GM21360 (cell line): ENCODE measurements around the gene ADPGK.
"Not testable (repeated sequence)": the region's sequence is repeated elsewhere in the genome, so short reads cannot be mapped to it uniquely, and the experiment has no call there.

Experiments
- ATAC-seq: cut with Tn5 transposase; IDR thresholded peaks from one replicate; pipeline ENCODE4 v1.9.1; 2021; ENCODE audit warnings: mild to moderate bottlenecking, moderate library complexity; ENCODE audit not compliant: unreplicated experiment

ADPGK gene

GRCh38 chr15:72783640-72784455, at the start of gene ADPGK:
Gene ADPGK (minus strand): TSS chr15:72783758. CDS start chr15:72783691, 67 bp downstream.
- ATAC-seq: peak; percentile 66

DNA sequence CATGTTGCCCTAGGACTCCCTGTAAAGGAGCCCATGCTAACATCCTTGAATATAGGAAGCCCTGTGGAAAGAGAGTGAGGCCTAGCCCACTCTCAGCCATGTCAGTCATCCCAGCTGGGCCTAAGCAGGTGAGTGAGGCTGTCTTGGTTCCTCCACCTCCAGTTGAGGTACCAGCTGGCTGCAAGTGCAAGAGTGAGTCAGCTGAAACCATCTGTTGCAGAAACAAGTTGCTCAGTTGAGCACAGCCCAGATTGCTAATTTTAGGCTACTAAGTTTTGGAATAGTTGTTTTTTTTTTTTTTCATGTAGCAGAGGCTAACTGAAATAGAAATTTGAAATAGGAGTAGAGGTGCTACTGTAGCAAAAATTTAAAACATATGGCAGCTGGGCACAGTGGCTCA, 43.7 kb upstream of the ADPGK start:
- ATAC-seq: no peak

DNA sequence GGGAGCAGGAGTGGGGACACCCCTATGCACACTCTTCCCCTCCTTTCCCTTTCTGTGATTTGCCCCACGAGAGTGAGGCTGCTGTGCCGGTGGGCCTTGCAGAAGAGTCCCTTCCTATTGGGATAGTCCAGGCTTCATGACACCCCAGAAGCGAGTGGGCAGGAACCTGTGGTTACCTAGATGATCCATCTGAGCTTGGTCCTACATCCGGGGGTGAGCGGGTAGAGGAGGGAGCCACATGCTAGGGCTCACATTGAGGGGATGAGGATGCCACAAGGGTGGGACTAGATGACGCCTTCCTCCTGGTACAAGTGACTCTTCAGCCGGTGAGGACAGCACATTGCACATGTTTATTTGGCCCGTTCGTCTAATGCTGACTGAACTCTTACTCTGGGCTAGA, 43.1 kb upstream of the ADPGK start:
- no peak for ATAC-seq

- no peak for ATAC-seq
Observed at GRCh38 chr15:72825829-72826228, 42.3 kb upstream of the ADPGK start.

- ATAC-seq: no peak
Observed at GRCh38 chr15:72824781-72825180, 41.2 kb upstream of the ADPGK start.

- ATAC-seq: no peak
Observed at GRCh38 chr15:72824112-72824511, 40.6 kb upstream of the ADPGK start.

GRCh38 chr15:72820278-72820677, 36.7 kb upstream of the ADPGK start:
- ATAC-seq: no peak

GRCh38 chr15:72818632-72819031, 35.1 kb upstream of the ADPGK start:
- ATAC-seq: no peak

DNA sequence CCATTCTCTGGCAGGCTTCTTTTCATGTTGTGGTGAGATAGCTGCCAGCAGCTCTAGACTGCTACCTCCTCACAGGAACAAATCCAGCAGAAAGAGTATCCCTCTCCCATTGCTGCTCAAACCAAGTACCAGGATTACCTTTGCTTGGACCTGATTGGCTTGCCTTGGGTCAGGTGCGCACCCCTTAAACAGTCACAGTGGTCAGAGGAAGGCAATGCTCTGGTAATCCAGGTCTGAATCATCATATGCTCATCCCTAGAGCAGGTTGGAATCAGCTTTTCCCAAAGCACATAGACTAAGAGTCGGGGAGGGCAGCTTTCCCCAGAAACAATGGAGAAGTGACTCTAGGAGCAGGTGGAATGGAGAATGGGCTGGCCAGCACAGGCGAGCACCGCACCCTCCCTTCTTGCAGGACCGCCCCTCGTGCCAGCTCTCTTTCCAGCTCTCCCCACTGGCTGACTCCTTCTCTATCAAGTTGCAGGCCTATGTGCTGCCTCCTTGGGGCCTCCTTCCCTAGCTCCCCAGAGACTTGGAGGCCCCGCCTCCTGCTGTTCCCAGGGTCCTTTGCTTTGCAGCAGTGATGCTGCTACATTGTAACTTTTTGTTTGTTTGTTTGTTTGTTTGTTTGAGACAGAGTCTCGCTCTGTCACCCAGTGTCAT, 29.9 kb upstream of the ADPGK start:
- ATAC-seq: no peak

DNA sequence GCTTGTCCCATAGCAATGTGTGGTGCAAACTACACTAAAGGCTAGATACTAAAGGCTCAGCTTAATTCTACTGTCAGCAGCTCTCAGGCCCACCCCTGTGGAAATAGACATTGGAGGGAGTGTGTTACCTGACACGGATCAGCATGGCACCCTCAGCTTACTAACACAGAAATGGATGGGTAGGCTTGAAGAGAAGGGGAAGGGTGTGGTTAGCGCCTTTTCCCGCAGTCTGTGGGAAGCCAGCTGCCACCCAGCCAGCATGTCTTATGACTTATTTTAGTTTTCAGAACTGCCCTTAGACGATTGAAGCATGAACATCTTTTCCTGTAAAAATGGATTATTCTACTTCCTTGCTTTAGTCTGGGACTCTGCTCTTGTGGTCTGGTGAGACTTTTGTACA, 25.8 kb upstream of the ADPGK start:
- ATAC-seq: no peak

- ATAC-seq: not testable (repeated sequence)
Observed at GRCh38 chr15:72807346-72807745, 23.8 kb upstream of the ADPGK start.

- ATAC-seq: no peak
Observed at GRCh38 chr15:72803006-72803405, 19.4 kb upstream of the ADPGK start.

- ATAC-seq: no peak
Observed at GRCh38 chr15:72801590-72802325, 18.2 kb upstream of the ADPGK start.

DNA sequence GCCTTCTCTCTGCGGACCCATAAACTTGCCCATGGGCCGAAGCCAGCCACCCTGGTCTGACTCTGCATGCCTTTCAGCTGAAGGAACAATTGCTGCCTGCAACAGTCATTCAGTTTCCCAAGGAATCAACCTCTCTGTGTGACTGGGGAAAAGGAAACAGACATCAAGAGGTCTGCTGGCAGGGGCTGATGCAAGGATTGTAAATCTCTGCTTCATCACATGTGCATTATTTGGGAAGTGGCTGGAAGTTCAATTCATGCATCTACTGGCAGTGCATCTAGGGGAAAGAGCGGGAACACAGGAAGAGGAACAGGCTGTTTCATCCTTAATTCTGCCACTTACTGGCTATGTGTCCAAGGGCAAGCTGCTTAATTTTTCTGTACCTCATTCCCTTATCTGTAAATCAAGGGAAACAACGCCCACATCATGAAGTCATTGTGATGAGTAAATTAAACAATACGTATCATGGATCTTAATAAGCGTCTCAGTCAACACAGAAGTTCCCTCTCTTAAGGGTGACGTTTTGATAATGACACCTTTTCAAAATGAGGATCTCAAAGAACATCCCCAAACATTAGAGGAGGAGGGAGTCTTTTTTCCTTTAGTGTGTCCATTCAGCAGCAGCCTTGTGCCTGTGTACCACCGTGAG, 17.4 kb upstream of the ADPGK start:
- ATAC-seq: no peak

- ATAC-seq: no peak
Observed at GRCh38 chr15:72797834-72798233, 14.3 kb upstream of the ADPGK start.

DNA sequence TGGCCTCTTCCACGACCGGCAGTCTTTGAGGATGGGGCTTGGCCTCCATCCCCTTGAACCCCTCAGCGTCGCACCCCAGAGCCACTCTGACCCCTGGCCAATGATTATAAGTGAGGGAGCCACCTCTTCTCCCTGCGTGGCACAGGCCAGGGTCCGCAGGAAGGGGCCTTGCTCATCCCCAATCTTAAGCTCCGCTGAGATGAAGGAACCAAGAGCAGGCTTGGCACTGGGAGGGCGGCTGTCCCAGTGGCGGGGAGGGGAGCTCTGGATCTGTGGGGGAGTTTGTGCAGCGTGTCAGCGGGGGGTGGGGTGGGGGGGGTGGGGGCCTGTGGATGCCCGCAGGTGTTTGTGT, 13.8 kb upstream of the ADPGK start:
- no peak for ATAC-seq

DNA sequence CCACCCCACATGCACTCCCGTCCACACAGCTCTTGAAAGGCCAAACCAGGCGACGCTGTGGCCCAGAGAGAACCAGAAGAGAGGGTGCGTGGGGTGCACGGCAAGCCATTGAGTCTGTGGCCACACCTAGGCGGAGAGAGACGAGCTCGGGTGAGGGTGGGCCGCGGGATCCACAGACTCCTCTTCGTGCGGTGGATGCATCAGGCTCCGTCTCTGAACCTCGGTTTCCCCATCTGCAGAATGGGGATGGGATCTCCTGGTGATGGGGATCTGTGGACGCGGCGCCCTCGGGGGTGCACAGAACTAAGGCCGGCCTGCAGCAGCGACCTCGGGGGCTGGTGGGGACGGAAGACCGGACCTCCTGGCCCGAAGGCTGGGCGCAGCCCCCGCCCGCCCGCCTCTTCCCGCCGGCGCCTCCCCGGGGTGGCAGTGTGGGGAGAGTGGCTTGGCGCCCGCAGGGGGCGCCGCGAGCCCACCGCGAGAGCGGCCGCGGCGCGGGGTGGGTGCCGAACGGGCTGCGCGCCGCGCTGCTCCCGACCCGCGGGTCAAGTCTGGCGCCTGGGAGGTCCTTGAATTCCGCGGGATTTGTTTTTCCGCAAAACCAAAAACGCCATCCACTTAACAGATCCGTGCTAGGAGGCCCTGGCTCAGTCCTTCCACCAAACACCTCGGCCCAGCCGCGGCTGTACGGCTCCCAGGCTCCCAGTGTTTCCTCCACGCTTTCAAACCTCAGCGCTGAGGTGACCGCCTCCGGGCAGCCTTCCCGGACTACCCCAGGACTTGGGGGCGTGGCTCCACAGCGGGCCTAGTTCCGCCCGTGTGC, 13.2 kb upstream of the ADPGK start:
- ATAC-seq: peak; percentile 51

- ATAC-seq: no peak
Observed at GRCh38 chr15:72796210-72796514, 12.6 kb upstream of the ADPGK start.

DNA sequence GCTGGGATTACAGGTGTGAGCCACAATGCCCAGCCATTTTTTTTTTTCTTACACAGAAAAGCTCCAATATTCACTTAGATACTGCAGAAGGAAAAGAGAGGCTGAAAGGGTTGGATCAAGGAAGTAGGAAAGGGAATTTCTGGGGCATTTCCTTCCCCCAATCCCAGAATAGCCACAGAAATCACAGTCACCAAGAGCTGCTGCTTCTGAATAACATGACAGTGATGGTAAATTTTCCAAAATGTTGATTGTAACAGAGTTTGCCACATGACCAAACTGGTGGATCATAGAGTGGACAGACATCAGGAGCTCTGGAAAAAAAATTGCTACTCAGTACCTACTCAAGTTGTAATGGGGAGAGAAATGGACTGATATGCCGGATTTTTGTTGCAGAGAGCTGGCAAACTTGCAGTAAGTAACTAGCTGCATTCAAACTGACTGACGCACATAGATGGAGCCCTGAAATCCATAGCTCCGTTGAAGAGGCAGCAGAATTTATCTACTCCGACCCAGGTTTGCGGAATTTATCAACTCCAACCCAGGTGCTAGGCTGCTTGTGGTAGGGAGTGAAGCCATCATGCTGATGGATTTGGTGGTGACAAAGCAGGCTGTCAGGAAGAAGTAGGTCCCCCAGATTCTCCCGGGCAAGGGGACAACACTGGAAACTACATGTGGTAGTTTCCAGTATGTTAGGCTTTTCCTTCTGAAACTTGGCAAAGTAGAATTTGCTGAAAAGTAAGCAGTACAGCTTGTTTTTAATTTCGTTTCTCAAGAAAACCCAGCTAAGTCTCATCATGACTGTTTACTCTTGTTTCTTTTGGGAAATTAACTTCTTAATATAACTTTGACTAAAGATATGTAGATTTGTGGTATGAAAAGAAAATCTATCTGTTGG, 10.5 kb upstream of the ADPGK start:
- no peak for ATAC-seq

DNA sequence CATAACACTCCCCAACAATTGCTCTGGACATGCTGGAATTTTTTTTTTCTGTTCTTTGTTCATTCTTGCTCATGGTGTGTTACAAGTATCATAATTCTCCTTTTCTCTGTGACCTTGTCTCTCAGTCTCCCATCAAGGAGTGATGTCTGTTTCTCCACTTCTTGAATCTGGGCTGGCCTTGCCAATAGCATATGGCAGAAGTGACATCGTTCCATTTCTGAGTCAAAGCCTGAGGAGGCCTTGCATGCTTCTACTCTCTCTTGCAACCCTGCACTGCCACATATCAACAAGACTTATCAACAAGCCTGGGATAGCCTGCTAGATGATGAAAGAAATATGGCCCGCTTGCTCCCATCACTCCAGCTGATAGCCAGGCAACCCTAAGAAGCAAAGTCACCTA, 8.9 kb upstream of the ADPGK start:
- no peak for ATAC-seq
